Superior temporal gyrus (tissue), 1 donor: Measurements from ENCODE around the gene FOXP1.

Experiments used
- DNase-seq: peaks from one replicate; pipeline ENCODE4 v3.0.0-alpha.2; 2016; ENCODE audit errors: extremely low spot score

The FOXP1 gene

GRCh38 chr3:71080517-71081083 lies 502.9 kb downstream of the FOXP1 start:
- peak; percentile 35 for DNase-seq

- no peak for DNase-seq
Measured at GRCh38 chr3:71078723-71079525, 504.6 kb downstream of the FOXP1 start.

- no peak for DNase-seq
Measured at GRCh38 chr3:71078199-71078598, 505.3 kb downstream of the FOXP1 start.

GRCh38 chr3:71077070-71077469 lies 506.5 kb downstream of the FOXP1 start:
- DNase-seq = no peak

DNA sequence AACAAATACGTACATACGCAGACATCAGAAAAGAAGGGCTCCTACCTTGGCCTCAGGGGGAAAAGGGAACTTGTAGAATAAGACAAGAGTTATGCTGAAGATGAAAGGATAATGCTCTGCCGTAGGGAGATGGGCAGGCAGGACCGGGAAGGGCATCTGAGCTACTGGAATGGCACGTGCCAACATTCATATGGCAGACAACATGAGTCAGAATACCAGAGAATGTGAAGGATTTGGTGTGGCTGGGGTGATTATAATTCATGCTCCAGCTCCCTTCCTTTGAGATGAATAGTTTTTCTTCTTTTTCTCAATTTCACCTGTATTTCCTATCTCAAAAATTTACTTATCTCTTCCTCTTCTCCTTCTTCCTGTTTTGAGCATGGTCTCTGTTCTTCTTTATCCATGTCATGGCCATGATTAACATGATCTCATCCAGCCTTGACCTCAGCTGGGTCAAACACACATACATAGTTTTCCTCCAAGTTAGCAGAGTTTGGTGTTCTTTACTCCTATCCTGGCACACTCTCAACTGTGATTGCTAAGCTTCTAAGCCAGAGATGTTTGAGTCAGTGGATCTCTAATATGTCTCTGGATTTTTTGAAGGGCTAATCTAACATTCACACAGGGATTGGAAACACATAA lies 507.0 kb downstream of the FOXP1 start:
- DNase-seq = no peak

- no peak for DNase-seq
Measured at GRCh38 chr3:71075494-71075893, 508.0 kb downstream of the FOXP1 start.

GRCh38 chr3:71074423-71074822 lies 509.1 kb downstream of the FOXP1 start:
- DNase-seq = no peak

DNA sequence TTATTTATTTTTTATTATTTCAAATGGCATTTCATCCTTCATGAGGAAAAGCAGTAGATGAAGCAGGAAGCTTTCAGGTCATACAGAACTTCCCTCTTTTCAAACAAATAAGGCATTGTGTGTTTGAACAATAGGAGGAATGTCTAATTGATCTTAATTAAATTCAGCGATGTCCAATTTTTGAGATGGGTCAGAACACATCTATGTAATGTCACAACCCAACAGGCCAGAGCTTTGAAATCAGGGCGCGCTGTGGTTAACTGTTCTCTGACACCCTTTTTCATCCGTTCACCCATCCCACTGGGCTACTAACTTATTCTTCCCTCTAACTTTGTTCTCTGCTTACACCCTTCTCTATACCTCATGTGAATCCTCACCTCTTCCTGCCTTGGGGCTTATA lies 510.5 kb downstream of the FOXP1 start:
- no peak for DNase-seq

DNA sequence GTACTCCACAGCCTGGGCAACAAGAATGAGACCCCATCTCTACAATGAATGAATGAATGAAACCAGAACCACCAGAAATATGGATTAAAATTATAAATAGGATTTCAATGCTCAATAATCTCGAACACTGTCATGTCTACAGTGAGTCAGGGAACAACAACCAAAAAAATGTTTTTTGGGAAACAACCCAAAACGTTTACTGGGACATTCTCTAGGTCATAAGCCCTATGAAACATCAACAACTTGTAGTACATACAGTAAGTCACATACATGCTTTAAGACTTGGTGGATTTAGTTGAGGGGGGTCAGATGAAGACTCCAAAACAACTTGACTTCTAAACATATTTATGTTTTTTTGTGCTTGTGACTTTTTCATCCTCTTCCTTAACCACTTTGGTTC lies 511.2 kb downstream of the FOXP1 start:
- DNase-seq = no peak

DNA sequence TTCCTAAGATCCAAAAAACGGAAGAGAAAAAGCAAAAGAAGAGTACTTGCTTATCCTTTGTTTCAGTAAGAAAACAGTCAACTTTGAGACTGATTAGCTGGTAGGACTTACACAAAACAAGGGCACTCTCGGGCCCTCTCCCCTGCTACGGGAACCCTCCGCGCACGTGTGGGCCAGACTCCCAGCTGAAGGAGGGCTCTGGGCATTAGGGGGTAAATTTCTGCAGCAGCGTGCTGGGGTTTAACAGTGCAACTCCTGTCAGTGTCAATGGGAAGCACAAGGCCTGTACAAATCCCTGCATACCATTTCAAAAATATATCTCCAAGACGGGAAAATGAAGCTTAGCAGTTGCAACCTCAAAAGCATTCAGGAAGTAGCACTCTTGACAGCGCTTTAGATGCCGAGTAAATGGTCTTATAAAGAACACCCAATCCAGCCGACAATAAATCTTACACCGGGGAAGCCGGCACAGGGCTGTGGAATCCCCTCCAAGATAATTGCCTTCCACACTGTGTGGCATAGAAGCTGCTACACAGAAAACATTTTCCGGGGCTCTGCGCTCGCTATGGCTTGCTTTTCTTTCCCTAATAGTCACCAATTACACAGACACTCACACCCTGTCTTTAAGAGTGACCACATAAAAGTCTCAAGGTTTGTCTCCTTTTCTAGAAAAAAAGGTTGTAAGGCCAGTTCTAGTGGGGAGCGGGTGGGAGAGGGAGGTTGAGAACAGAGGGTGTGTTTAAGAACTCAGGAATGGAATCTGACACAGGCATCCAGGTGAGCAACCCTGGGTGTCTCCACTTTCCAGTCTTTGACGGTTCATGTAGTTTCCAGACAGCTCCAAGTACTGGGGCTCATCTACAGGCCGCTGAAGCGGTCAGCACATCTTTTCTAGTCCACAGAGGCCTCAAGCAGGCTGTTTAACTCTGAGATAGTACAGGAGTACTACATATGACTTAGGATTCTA lies 512.7 kb downstream of the FOXP1 start:
- peak; percentile 16 for DNase-seq

DNA sequence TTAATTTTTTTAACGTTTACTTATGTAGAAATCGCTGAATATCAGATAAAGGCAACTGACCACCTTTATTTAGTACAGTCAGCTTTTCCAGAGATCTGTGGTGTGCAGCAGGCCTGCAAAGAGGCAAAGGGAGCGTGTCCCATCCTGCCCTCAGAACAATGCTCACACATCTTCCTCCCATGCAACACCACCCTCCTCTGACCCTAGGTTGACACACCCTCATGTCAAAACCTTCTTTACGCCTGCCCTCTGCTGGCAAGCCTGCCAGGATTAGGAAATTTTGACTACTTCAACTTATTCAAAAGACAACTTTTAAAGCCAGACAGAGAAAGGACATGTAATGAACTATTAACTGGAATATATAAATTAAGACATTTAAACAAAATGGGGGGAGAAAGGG lies 513.7 kb downstream of the FOXP1 start:
- peak; percentile 83 for DNase-seq

DNA sequence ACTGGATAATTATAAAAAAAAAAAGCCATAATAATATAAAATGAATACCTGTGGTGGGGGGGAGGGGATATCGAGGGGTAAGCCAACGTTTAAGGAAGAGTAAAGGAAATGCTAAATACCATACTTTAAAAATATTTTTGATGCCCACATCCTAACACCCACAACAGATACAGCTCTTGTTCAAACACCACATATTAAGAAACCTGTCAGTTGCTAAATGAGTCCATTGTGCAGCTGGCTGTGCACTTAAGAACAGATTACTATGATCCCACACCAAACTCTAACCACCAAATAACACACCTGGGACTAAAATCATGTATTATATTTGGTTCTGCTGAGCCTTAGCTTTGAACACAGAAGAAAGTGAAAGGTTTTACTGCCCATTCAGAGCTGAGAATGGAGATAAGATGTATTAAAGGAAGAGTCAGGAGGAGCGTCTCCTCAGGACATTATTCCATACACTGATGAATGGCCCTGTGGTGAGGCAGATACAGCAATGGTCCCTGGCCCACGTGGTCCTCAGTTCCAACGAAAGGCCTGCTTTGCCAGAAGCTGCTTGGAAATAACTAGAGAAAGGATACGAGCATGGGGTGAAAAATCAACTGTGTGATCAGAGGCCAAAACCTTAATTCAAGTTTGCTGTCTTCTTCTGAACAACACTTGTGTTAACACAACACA lies 515.4 kb downstream of the FOXP1 start:
- DNase-seq = no peak

GRCh38 chr3:71066849-71067261 lies 516.7 kb downstream of the FOXP1 start:
- DNase-seq = no peak

DNA sequence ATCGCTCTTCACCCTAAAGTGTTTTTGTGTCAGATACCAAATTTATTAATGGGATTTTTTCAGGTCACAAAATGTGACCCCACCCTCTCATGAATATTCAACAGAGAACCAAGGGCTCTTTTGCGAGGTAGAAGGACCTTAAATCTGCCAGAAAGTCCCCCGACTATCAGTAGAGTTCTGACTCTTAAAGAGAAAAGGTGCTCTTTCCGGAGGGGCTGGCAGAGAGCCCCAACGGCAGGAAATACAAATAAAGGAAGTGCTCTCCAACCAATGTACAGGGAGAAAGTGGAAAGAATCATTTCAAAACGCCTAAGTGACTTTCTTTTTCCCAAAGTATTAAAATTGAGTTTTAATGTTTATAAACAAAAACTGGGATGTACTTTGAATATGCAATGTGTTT lies 517.2 kb downstream of the FOXP1 start:
- peak; percentile 36 for DNase-seq

GRCh38 chr3:71065764-71066013 lies 517.8 kb downstream of the FOXP1 start:
- DNase-seq = no peak

DNA sequence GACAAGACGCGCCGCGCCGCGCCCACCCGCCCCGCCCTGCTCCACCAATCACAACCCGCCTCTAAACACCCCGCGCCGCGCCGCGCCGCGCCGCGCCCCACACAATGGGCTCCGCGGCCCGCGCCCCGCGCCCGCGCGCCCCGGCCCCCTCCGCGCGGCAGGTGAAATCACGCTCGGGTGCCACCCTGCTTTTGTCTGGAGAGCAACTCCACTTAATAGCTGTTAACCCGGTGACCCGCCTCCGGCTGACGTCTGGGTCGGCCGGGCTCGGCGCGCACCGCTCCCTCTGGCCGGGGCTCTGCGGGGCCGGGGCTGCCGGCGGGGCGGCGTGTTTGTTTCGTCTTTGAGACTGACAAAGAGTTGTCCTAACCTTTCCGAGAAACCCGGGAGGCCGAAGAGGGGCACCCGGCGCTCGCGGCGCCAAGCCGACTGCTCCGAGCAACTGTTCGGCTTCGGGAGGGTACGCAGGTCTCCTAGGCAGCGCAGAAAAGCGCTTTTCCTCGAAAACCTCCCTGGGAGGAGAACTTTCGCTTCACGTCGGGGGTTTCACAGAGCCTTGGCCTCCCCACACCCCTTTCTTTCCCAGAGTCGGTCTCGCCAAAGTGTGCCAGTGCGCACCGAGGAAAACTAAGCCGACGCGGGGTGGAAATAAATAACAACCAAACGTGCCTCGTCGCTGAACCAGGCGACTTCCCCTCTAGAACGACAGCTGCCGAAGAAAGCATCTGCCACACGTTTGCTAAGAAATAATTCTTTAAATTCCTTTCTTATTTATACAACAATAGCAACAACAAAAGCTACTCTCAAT lies 518.4 kb downstream of the FOXP1 start:
- peak; percentile 73 for DNase-seq

GRCh38 chr3:71064291-71064955 lies 519.1 kb downstream of the FOXP1 start:
- DNase-seq = peak; percentile 66

- DNase-seq = peak; percentile 71
Measured at GRCh38 chr3:71063773-71064290, 519.7 kb downstream of the FOXP1 start.

DNA sequence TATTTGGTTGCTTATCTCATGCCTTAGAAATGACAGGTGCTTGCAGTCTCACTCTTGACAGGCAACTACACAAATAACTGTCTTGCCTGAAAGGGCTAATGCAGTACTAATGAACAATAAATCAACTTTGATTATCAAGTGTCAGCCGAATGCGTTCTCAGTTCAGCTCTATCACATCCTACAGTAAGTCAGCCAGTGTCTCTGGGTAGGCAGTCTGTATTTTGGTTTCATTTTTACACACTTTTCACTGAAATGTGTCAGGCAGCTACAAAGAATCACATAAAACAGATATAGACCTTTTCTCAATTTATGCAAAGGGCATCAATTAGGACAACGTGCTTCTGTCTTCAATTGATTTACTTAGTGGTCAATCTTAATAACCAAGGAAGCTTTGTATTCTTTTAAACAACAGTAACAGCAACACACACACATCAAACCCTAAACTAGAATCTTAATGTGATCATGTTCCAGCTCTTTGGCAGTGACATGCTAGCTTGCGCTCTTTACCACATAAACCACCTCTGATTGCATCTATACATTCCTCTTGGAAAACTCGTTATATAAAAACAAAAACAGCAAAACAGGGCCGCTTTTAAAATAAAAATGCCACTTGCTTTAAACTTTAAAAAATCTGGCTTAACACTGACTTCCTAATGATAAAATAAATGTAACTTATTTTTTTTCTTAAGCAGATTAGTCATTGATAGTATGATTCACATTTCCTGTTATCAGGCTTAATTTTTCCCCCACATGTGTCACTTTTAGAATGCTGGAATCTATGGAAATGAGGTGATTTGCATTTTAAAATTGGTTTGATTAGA lies 520.4 kb downstream of the FOXP1 start:
- peak; percentile 72 for DNase-seq
